Raji (cell line): ENCODE data around the gene PTCD3.

ENCODE experiments used
- POLR2A ChIP-seq: IDR thresholded peaks from 2 replicates; pipeline ENCODE4 v1.6.1; 2011; ENCODE audit warnings: low read depth, low read length, control low read depth; ENCODE audit not compliant: insufficient read depth

The PTCD3 gene

GRCh38 chr2:86123328-86123925 lies 17.4 kb downstream of the PTCD3 start:
- TF ChIP-seq POLR2A = no peak

GRCh38 chr2:86124683-86125082 lies 18.6 kb downstream of the PTCD3 start:
- no peak for TF ChIP-seq POLR2A

- TF ChIP-seq POLR2A = no peak
Observed at GRCh38 chr2:86134709-86135108, 28.7 kb downstream of the PTCD3 start.

- TF ChIP-seq POLR2A = no peak
Observed at GRCh38 chr2:86135653-86136052, 29.6 kb downstream of the PTCD3 start.

- no peak for TF ChIP-seq POLR2A
Observed at GRCh38 chr2:86136141-86136540, 30.1 kb downstream of the PTCD3 start.

GRCh38 chr2:86138736-86139625 lies 32.9 kb downstream of the PTCD3 start:
- no peak for TF ChIP-seq POLR2A

GRCh38 chr2:86139981-86140380 lies 33.9 kb downstream of the PTCD3 start:
- no peak for TF ChIP-seq POLR2A

GRCh38 chr2:86140969-86141392 lies 34.9 kb downstream of the PTCD3 start:
- no peak for TF ChIP-seq POLR2A

GRCh38 chr2:86142436-86143257 lies 36.6 kb downstream of the PTCD3 start:
- TF ChIP-seq POLR2A = no peak

GRCh38 chr2:86143307-86143706 lies 37.3 kb downstream of the PTCD3 start:
- TF ChIP-seq POLR2A = no peak

GRCh38 chr2:86143926-86144685 lies 38.1 kb downstream of the PTCD3 start:
- TF ChIP-seq POLR2A = no peak

- no peak for TF ChIP-seq POLR2A
Observed at GRCh38 chr2:86147793-86148192, 41.8 kb downstream of the PTCD3 start.

GRCh38 chr2:86150502-86150901 lies 44.5 kb downstream of the PTCD3 start:
- no peak for TF ChIP-seq POLR2A

GRCh38 chr2:86157009-86157556 lies 51.0 kb downstream of the PTCD3 start:
- TF ChIP-seq POLR2A = no peak
